ENCODE measurements around the gene GVQW3.
"Not testable (repeated sequence)": the region's sequence is repeated elsewhere in the genome, so short reads cannot be mapped to it uniquely, and the experiment has no call there.

GVQW3 gene

DNA sequence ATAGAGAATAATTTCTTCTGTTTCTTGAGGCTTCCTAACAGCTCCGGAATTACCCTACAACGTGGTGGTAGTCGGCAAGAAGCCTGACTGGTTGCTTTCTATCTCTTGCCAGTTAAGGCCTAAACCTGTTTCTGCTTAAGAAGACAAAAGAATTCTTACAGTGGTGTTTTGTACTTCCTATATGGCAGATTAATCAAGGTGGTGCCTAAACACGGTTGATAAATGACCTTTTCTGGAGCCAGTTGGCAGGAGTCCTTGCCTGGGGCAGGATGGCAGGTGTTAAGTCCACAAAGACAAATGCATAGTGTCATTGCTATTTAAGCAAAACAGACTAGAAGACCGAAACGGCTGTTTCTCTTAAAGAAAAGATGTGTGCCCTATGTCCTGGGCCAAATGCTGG is 9.9 kb downstream of the GVQW3 start:
- DNase-seq = no peak

DNA sequence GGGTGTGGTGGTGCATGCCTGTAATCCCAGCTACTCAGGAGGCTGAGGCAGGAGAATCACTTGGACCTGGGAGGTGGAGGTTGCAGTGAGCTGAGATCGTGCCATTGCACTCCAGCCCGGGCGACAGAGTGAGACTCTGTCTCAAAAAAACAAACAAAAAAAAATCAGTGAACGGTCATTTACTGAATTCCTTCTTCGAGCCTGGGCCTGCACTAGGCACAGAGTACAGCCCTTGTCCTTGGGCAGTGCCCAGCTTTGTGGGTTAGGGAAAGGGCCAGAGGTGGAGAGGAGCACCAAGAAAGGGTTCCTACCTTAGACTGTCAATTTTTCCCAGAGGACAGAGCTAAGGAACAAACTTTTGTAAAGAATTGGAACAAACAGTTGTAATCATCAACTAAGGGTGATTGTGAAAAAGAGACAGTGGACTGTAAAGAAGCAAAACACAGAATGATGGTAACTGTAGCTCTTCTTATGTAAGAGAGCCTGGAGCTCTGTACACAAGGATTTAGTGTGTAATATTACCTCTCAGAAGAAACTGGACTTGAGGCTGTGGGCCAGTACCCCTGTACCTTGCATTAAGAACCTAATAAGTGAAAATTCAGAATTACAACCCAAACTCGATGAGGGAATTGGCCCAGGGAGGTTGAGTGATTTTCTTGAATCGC is 10.8 kb downstream of the GVQW3 start:
- no peak for DNase-seq

DNA sequence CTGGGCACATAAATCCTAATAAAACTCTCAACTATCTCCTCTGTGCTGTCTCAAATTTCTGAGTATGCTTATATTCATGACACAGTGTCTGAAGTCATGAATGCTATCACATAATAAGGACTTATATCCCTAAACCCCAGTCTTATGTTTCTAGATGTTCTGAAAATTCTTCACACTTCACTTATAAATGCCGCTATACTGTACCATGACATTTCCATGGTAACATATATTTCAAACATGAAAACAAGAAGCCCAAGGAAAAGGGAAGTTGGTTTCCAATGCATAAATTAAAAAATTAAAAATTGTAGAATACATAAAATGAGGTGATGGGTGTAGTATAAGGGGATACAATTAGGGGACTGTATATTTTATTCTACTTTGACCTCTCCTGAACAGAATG is 11.7 kb downstream of the GVQW3 start:
- DNase-seq = no peak

DNA sequence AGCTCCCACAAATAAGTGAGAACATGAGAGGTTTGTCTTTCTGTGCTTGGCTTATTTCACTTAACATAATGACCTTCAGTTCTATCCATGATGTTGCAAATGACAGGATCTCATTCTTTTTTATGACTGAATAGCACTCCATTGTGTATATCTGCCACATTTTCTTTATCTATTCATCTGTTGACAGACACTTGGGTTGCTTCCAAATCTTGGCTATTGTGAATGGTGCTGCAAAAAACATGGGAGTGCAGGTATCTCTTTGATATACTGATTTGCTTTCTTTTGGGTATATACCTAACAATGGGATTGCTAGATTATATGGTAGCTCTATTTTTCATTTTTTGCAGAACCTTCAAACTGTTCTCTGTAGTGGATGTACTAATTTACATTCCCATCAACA is 13.3 kb downstream of the GVQW3 start:
- no peak for DNase-seq

DNA sequence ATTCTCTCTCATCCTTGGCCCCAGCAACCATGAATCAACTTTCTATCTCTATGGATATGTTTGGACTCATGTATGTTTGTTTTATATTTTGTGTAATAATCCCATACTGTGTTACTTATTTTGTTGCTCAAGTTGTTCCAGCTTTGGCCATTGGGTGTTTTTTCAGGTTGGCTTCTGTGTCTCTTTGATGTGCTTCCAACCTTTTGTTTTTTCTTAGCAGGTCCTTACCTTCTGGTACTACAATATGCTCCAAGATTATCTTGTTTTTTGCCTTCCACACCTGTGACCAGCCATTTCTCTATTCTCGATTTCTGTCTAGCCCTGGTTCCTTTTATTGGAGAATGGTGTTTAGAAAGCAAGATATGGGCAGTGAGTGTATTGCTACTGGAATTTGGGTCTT is 14.2 kb downstream of the GVQW3 start:
- no peak for DNase-seq

DNA sequence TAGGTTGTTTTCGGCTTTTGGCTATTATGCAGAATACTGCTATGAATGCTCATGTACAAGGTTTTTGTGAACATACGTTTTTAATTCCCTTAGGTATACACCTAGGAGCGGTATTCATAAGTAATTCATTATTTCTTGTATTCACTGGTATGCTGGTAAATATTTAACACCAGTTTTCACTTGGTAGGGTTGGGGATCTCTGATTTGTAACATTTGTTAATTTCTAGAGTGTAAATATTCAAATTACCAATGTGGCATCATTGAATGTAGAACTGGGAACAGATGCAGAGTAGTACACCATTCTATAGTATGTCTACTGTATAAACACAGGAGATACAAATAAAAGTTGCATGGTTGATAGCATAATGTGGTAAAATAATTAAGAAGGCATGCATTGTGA is 16.3 kb downstream of the GVQW3 start:
- DNase-seq = no peak

DNA sequence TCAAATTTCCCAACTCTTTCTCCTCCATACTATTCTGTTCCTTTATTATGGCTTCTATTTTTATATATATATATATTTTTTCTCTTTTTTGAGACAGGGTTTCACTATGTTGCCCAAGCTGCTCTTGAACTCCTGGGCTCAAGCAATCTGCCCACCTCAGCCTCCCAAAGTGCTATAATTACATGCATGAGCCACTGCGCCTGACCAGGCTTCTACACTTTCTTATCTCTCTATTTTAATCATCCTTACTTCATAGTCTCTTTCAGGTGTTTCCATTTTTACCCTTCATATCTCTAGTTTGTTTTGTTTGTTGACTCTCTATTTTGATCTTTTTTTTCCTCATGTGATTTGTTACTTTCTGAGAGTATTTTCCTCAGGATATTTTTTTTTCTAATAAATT is 19.8 kb downstream of the GVQW3 start:
- no peak for DNase-seq

DNA sequence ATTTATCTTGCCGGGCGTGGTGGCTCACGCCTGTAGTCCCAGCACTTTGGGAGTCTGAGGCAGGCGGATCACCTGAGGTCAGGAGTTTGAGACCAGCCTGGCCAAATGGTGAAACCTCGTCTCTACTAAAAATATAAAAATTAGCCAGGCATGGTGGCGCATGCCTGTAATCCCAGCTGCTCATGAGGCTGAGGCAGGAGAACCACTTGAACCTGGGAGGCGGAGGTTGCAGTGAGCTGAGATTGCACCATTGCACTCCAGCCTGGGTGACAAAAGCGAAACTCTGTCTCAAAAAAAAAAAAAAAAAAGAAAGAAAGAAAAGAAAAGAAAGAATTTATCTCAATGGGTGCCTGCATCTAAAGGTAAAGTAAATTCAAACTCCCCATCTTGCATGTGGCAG is 20.4 kb downstream of the GVQW3 start:
- not testable (repeated sequence) for DNase-seq

DNA sequence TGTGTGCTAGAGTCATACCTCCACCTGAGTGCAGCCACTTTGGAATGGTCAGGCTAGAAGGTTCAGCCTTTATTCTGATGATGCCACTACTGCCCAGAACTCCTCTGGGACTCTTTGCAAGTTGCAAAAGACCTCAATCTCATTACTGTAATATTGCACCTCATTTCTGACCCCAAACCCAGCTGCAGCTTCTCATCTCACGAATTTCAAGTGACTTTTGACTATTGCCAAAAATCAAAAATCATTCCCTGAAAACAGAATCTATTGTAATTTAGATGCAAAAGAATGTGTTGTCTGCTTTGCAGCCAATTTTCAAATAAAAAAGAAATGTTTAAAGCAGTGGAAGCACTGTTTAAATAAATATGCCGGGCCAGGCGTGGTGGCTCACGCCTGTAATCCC is 25.2 kb downstream of the GVQW3 start:
- no peak for DNase-seq

DNA sequence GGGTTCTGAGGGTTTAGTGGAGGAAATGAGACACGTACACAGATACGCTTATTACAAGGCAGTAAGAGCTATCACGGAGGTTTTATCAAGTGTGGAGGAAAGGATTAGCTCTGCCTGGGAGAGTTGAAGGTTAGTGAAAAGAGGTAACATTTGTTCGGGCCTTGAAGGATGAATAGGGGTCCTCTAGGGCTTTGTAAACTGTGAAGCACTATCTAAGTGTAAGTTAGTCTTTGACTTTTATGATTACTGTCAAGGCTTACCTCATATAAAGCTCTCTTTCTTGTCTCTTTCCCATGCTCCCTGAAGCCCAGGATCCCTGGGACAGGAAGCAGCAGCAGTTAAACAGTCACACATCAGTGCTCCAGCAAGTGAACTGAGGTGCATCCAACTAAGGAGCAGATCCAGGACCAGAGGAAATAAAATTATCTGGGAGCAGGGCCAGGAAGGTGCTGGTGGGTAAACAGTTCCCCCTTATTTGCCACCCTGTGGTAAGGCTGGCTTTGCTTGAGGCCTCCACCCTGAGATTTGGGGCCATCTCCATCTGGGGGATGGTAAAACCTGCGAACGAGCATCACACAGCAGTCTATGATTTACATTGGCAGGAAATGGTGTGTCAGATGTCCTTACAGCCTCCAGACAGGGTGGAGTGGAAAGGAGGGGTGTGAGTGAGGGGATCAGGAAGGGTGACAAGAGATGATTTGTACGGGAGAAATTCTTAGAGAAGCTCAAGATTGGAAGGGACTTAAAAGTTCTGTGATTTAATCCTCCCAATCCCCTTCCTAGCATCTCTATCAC is 27.2 kb downstream of the GVQW3 start:
- DNase-seq = no peak

DNA sequence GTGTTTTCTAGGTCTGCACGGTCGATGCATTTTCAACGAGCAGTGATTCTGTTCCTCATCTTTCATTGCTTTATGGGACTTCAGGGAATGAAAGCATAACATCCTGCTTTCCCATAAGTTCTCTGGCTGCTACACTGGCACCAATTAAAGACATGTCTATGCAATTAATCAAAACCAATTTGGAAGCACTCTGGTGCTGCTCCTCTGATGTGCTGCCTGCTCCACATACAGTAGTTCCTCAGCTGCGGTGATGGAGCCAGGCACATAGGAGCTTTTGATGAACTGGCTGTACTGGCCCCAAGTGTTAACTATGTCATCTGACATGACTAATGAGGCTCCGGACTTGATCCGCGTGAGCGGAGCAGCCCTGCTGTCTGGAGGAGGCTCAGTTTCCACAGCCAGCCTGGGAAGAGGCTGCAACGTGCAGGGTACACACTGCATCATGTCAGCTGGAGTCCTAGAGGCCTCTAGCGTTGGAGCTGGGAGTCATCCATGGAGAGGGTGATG is 29.8 kb downstream of the GVQW3 start:
- DNase-seq = peak; percentile 4

DNA sequence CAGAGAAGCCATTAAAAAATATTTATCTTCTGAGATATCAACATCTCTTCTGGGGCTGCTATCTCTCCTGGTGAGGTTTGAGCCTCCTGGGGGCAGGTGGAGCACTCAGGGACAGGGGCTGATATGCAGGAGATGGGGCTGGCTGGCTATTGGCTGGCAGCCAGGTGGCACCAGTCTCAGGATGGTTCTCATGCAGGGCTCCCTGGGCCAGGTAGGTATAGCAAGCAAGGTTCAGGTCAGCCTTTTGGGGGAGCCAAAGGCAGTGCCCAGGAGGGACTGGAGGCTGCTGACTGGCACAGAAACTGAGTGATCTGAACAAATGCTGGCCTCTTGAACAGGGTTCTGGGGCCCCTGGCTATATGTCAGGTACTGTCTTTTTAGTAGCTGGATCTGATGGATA is 34.0 kb downstream of the GVQW3 start:
- DNase-seq = no peak

DNA sequence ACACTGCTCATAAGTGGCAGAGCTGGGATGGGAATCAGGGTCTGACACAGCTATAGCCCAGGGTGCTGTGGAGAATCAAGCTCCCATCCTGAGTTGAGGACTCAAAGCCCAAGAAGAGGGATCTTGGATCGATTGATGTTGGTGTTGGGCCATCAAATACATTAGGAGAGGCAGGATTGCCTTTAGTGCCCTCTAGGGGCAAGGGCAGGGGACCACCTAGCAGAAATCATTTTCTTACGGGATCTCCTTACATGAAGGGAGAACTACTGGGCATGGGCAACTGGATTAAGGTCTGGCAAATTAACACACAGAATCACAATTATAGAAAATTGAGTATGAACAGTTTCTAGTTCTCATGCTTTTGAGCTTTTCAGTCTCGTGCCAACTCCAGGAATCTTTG is 38.8 kb downstream of the GVQW3 start:
- no peak for DNase-seq

DNA sequence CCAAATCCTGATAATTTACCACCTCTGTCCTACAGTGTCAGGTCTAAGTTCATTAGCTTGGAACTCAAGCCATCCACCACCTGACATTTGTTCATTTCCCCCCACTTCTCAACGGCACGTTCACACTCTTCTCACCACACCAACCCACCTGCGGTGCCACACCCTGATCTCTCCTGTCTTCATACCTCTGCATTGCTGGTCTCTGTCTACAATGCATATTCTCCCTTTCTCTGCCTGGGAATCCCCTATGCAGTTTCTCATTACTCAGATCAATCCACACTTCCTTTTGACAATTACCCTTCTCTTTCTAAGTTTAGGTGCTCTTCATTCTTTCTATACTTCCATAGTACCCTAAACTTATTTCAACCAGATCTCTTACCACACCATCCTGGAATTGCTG is 43.3 kb downstream of the GVQW3 start:
- no peak for DNase-seq

DNA sequence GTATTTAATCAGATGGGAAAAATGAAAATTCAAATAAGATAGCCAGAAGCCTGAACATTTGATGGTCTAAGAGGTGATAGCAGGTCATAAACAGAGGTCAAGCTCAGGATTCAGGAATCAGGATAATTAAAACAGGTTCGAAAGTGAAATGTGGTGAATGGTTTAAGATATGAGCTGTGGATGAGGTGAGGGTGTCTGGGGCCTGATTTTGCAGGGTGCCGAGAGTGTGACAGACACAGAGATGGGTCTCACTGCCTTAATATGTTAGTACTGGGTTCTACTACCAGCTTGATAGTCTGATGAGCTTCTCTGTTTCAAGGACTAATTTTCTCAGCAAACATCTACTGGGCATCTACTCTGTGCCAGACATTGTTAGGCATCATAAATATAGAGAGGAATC is 43.8 kb downstream of the GVQW3 start:
- no peak for DNase-seq

DNA sequence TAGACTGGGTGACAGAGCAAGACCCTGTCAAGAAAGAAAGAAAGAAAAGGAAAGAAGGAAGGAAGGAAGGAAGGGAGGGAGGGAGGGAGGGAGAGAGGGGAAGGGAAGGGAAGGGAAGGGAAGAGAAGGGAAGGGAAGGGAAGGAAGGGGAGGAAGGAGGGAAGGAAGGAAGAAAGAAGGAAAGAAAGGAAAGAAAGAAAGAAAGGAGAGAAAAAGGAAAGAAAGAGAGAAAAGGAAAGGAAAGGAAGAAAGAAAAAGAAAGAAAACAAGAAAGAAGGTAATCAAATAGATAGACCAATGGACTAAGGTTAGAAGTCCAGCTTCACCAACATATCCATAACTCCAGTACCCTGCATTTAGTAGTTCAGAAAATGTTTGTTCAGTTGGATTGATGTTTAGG is 45.5 kb downstream of the GVQW3 start:
- no peak for DNase-seq

DNA sequence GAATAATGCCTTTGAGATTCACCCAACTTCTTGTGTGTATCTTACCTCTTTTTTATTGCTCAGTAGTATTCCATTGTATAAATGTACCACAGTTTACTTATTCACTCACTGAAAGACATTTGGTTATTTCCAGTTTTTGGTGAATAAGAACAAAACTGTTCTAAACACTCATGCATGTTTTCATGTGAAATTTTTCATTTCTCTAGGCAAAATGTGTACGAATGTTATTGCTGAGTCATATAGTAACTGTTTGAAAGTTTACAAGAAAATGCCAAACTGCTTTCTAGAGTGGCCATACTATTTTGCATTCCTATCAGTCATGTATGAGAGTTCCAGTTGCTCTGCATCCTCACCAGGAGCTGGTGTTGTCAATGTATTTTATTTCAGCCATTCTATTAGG is 54.9 kb downstream of the GVQW3 start:
- DNase-seq = no peak

DNA sequence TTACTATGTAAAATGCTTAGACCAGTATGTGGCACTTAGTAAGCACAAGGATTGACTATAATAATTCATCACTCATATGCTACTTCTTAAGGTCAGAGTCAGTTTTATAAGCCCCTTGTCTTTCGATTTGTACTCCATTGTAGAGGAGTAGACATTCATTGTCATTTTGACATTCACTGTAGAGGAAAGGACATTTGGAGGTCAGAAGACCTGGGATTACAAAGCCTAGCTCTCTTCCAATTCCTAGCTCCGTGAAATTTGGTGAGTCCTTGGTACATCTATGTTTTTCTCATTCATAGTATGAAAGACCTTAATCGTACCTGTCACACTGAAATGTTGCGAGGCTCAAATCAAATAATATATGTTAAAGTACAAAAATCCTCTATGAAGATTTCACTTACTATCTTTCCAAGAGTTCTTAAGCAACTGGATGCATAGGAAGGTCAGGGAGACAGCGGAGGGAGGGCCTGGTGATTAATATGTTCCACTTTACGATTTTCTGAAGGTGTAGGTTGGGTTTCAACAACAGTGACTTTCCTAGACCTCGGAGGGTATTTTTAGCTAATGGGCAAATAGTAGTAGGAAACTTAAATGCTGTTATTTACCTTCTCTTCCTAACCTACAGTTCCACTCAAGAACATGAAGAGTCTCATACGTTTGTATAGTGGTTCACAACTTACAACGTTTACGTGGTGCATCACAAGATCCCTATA is 62.3 kb downstream of the GVQW3 start:
- DNase-seq = peak; percentile 14

DNA sequence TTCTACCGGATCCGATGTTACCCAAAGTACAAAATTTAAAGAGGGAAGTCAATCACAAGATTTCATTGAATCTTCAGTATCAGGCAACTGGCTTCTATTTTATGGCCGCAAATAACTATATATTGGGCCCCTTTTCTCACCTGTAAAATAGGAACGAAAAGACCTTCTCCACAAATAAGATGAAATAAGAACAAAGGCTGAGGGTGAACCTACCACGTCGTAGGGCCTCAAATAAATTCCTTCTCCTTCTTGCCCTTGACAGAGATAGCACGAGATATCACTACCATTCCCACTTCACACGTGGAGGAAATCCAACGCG is 62.9 kb downstream of the GVQW3 start:
- no peak for DNase-seq

DNA sequence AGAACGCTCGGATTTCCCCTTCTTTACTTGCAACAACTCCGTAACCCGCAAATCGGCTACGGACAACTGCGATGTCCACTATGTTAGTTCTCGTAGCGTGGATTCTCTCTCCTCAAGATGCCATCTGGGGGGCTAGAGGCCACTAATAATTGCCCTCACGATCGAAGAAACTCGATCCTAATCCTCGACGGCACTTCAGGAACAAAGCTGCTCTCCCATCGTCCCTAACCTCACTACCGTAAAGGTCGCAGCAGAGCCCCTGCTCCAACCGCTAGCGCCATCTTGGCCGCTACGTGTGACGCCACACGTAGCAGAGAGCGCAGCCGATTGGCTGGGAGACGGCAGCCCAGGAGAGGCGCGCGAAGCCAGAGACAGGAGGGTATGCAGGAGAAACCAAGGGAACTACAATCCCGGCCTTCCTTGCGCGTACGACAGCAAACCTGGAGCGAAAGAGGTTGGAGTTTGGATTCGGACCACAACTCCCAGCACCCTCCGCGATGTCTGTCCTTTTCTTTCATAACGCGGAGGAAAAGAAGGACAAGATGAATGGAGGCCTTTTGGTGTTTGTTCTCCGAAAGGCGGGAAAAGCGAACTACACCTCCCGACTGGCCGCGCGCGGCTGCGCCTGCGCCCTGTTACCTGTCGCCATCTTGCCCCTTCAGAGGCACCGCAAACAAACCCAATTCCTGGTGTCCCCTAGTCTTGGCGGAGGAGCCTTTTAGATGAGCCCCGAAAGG is 63.4 kb downstream of the GVQW3 start, which contains the start of gene EMSY:
Gene EMSY, plus strand, starts transcription at position 635 of the 737 bp plus-strand sequence. CDS start 1,921 bp downstream, outside the sequence.
- peak; percentile 100 for DNase-seq

DNA sequence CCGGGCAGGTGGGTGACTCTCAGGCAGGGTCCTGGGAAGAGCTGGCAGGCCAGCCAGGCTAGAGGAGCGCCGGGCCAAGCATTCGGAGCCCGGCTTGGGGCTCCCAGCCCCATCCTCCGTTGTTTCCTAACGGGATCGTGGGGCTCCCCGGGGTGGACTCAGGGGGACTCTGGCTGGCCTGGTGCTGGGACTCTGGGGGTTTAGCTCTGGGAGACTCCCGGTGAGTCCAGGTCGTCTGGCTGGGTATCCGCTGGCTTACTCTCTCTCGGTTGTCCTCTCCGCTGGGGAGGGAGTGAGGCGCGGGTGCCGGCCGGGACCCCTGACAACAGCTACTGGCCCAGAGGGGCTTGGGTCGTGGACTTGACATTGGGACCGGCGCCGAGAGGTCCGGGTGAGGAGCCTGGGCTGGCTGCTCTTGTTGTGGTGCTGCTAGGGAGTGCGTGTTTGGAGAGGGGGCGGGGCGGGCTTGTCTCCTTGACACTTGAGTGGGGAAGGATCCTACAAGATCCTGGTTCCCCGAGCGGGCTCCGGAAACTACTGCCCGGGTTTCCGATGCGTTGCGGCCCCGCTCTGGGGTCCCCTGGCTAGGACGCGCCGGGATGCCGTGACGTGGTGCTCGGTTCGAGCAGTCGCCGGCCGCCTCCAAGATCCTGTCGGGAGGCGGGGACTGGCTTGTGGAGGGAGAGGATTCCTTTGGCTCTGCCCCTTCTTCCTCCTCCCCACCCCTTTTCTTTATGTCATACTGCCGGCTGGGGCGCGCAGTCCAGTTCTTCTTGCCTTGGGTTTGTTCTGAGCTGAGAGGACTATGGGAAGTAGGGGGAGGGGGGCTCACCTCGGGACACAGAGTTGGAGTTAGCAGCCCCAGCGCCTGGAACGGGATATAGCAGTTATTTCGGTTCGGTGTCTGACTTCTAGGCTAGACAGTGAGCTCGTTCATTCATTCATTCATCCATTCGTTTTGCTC is 64.3 kb downstream of the GVQW3 start:
- peak; percentile 94 for DNase-seq

DNA sequence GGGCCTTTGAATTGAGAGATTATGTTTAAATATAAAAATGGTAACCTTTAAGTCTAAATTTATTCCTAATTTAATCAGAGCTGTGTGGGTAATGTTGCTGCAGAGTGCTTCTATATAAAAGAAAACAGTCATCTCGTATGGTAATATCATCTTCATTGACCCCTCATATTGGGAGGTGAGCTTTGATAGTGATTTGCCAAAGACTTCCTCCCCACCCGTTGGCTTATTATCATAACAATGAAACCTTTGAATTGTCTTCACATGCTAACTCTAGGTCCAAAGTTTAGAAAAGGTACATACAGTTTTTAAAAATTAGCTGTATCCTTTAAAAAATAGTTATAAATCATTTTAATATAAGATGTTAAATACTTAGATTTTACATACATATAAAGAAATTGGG is 67.4 kb downstream of the GVQW3 start:
- DNase-seq = no peak

All from fibroblast of skin of right biceps (primary cell).